ENCODE measurements around the gene CTRB2. TPM values are rescaled to one million over a fixed set of nuclear protein-coding genes. Genes with fewer than 3 reads are reported as not detected.
"Not testable (repeated sequence)": the region's sequence is repeated elsewhere in the genome, so short reads cannot be mapped to it uniquely, and the experiment has no call there.

CTRB2 gene
- total RNA-seq, 1 donor: not detected

DNA sequence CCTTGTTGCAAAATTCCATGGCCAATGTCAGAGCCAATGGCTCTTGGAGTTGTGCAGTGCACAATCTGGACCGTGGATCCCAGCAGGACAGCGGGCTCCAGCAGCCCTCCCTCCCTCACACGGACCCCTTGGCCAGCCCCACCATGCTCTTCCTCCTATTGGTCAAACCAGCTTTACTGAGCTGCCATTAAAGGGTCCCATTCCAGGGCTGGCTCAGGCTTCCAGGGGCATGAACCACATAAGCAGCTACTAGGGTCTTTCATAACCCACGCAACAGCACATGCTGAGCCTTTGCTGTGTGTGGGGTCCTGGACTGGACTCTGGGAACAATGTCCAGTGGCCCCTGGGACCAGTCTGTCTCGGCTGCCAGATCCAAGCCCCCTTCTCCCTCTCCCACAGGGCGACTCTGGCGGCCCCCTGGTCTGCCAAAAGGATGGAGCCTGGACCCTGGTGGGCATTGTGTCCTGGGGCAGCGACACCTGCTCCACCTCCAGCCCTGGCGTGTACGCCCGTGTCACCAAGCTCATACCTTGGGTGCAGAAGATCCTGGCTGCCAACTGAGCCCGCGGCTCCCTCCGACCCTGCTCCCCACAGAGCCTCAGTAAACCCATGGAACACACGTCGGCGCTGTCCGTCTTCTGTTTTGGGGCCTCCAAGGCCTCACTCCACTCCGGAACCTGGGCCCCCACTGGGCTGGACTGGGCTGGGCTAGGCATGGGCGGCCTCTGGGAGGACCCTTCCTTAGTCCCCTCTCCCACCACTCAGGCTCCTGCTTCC, 17.5 kb upstream of the CTRB2 start:
- Histone ChIP-seq H3K4me1 (ENCODE audit: insufficient read depth, low read length) (no peaks in the 10 kb centered on the region), H3K4me3 (ENCODE audit: low read length) (no peak overlapping the region), H3K9me3 (ENCODE audit: low read depth, low read length) (no peaks in the 10 kb centered on the region), H3K27me3 (ENCODE audit: insufficient read depth, low read length) (no peaks in the 10 kb centered on the region)

DNA sequence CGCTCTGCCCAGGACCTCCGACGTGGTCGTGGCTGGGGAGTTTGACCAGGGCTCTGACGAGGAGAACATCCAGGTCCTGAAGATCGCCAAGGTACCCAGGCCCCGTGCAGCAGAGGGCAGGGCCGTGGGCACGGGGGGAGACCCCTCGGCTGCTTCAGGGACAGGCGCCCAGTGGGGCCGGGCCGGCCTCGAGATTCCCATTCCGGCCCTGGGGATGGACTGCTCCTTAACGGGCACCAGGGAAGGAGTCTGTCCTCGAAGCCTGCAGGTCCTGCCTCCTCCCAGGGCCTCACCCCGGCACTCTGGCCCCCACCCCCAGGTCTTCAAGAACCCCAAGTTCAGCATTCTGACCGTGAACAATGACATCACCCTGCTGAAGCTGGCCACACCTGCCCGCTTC, 16.2 kb upstream of the CTRB2 start:
- H3K27me3 ChIP-seq (ENCODE audit: insufficient read depth, low read length); H3K9me3 ChIP-seq (ENCODE audit: low read depth, low read length); H3K4me1 ChIP-seq (ENCODE audit: insufficient read depth, low read length); H3K4me3 ChIP-seq (ENCODE audit: low read length): not testable (repeated sequence)

DNA sequence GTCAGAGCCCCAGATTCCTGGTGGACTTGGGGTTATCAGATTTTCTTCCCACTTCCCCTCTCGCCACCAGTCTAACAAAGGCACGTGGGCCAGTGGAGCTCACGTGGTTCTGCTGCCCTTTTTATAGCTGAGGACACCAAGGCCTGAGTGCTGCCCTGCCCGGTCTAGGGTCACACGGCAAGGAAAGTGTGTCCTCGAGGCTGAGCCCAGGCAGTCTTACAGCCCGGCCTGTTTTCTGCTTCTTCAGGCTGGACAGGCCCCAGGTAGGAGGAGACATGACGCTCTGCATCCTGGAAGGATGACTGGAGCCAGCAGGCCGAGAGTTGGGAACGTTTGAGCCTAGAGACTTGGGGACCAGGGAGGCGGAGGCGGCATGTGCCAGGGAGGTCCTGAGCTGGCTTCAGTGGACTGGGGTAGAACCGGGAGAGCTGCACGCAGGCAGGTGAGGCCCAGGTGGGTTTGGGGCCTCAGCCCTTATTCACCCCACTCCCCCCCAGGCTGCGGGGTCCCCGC, 15.4 kb upstream of the CTRB2 start:
- Histone ChIP-seq H3K27me3 (ENCODE audit: insufficient read depth, low read length) (no peaks in the 10 kb centered on the region), H3K4me1 (ENCODE audit: insufficient read depth, low read length) (no peaks in the 10 kb centered on the region), H3K9me3 (ENCODE audit: low read depth, low read length) (no peaks in the 10 kb centered on the region), H3K4me3 (ENCODE audit: low read length) (no peak overlapping the region)

DNA sequence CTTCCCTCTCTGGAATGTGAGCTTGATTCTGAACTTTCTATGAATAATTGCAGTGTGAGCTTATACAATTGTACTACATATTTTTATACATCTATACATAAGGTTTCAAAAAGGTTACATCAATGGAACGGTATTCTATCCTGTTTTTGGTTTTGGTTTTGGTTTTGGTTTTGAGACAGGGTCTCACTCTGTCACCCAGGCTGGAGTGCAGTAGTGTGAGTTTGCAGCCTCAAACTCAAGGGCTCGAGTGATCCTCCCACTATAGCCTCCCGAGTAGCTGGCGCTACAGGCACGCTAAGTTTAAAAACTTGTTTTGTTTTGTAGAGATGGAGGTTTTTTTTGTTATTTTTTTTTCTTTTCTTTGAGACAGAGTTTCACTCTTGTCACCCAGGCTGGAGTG, 12.9 kb upstream of the CTRB2 start:
- Histone ChIP-seq H3K27me3 (ENCODE audit: insufficient read depth, low read length) (no peaks in the 10 kb centered on the region), H3K4me3 (ENCODE audit: low read length) (no peak overlapping the region), H3K9me3 (ENCODE audit: low read depth, low read length) (no peaks in the 10 kb centered on the region), H3K4me1 (ENCODE audit: insufficient read depth, low read length) (no peaks in the 10 kb centered on the region)

DNA sequence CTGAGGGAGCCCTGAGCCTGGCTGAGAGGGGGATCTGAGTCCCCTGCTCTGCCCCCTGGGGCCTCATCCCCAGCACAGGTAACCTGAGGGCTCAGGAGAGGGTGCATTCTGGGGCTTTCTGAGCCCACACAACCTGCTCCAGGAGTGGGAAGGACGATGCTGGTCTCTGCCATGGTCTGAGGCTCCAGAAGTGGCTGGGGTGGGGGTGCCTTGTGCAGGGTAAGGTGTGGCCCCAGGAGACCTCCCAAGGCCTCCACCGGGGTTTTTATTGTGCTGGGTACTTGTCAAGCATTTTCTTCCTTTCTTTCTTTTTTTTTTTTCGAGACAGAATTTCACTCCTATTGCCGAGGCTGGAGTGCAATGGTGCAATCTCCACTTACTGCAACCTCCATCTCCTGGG, 12.1 kb upstream of the CTRB2 start:
- no peak overlapping the region for H3K4me3 ChIP-seq (ENCODE audit: low read length)

DNA sequence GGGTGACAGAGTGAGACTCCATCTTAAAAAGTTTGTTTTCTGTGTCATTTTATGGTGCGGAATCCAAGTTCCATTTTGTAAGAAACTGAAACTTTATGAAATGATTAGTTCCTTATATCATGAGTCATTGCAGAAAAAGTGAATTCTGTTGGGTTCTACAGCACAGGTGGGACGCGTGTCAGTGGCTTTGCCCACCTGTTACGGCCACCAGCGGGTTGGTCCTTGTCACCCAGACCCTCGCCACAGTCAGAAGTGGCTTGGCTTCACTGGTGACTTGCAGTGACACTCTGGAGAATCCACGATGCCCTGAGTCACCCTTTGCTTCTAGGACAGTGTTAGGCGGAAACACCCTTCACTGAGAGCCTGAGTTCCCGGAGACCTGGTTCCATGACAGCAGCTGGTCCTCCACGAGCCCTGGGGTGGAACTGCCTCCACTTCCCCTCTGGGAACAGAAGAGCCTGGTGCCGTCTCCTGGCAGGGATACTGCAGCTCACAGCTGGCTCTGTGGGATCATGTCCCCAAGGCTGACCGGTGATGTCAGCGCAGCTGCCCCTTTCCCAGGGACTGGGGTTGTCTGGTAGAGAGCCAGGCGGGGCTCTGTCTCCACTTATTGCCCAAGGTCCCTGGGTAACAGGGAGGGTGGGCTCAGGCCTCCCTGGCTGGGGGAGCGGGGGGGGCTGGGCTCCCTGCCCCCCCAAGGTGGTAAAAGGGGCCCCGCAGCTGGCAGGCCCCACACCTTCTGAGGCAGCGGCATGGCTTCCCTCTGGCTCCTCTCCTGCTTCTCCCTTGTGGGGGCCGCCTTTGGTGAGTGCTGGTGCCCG, 11.5 kb upstream of the CTRB2 start, which contains the start of gene CTRB1:
TSS of gene CTRB1 (plus strand) at position 733 of the 821 bp plus-strand sequence. CDS start at position 753, 20 bp downstream.
- no peaks in the 10 kb centered on the region for H3K27me3 ChIP-seq (ENCODE audit: insufficient read depth, low read length)
- H3K9me3 ChIP-seq (ENCODE audit: low read depth, low read length): no peaks in the 10 kb centered on the region
- H3K4me3 ChIP-seq (ENCODE audit: low read length): no peak within 1 kb of the TSS
- H3K4me1 ChIP-seq (ENCODE audit: insufficient read depth, low read length): no peaks in the 10 kb centered on the region

More for the DNA sequence above, 12.1 kb upstream of the CTRB2 start:
- H3K4me1 ChIP-seq (ENCODE audit: insufficient read depth, low read length): no peaks in the 10 kb centered on the region
- no peaks in the 10 kb centered on the region for H3K27me3 ChIP-seq (ENCODE audit: insufficient read depth, low read length)
- no peaks in the 10 kb centered on the region for H3K9me3 ChIP-seq (ENCODE audit: low read depth, low read length)

DNA sequence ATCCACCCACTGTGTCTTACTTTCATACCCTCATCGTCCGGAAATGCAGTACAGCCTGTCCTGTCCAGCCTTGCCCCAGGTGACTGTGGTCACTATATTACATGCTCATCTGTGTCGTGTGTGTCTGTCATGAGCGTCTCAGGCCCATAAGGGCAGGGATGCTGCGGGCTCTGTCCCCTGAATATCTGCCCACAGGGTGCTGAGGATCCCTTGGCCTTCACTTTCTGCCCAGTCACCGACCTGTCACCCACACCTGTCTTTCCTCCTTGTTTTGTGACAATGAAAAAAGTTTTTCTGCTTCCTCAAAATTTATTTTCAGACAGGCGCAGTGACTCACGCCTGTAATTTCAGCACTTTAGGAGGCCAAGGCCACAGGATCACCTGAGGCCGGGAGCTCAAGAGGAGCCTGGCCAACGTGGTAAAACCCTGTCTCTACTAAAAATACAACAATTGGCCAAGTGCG, 10.5 kb upstream of the CTRB2 start:
- no peaks in the 10 kb centered on the region for H3K9me3 ChIP-seq (ENCODE audit: low read depth, low read length)
- no peaks in the 10 kb centered on the region for H3K4me1 ChIP-seq (ENCODE audit: insufficient read depth, low read length)
- no peak overlapping the region for H3K4me3 ChIP-seq (ENCODE audit: low read length)
- no peaks in the 10 kb centered on the region for H3K27me3 ChIP-seq (ENCODE audit: insufficient read depth, low read length)

DNA sequence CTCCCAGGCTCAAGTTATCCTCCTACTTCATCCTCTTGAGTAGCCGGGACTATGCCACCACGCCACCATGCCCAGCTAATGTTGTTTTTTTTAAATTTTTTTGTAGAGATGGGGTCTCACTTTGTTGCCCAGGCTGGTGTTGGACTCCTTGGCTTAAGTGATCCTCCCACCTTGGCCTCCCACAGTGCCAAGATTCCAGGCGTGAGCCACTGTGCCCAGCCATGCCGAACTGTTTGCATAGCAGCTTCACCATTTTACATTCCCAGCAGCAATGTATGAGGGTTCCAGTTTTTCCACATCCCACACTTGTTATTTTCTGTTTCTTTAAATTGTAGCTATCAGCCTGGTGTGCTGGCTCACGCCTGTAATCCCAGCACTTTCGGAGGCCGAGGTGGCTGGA, 9.6 kb upstream of the CTRB2 start:
- H3K4me1 ChIP-seq (ENCODE audit: insufficient read depth, low read length): no peaks in the 10 kb centered on the region
- no peaks in the 10 kb centered on the region for H3K27me3 ChIP-seq (ENCODE audit: insufficient read depth, low read length)
- no peak overlapping the region for H3K4me3 ChIP-seq (ENCODE audit: low read length)
- H3K9me3 ChIP-seq (ENCODE audit: low read depth, low read length): no peaks in the 10 kb centered on the region

GRCh38 chr16:75216127-75216526, 9.2 kb upstream of the CTRB2 start:
- H3K4me3 ChIP-seq (ENCODE audit: low read length): no peak overlapping the region
- H3K9me3 ChIP-seq (ENCODE audit: low read depth, low read length): no peaks in the 10 kb centered on the region
- no peaks in the 10 kb centered on the region for H3K27me3 ChIP-seq (ENCODE audit: insufficient read depth, low read length)
- no peaks in the 10 kb centered on the region for H3K4me1 ChIP-seq (ENCODE audit: insufficient read depth, low read length)

- H3K9me3 ChIP-seq (ENCODE audit: low read depth, low read length); H3K27me3 ChIP-seq (ENCODE audit: insufficient read depth, low read length); H3K4me1 ChIP-seq (ENCODE audit: insufficient read depth, low read length); H3K4me3 ChIP-seq (ENCODE audit: low read length): not testable (repeated sequence)
Observed at GRCh38 chr16:75211286-75211685, 4.3 kb upstream of the CTRB2 start.

DNA sequence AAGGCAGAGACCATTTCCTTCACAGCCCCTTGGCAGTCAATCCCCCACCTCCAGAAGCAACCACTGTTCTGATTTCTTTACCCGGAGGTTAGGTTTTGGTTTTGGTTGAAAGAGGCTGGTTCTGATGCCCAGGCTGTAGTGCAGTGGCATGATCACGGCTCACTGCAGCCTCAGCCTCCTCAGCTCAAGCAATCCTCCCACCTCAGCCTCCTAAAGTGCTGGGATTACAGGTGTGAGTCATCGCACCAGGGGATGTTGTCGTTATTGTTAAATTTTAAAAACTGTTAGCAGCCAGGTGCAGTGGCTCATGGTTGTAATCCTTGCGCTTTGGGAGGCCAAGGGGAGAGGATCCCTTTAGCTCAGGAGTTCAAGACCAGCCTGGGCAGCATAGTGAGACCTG, 3.0 kb upstream of the CTRB2 start:
- Histone ChIP-seq H3K4me3 (ENCODE audit: low read length) (no peak overlapping the region), H3K27me3 (ENCODE audit: insufficient read depth, low read length) (no peaks in the 10 kb centered on the region), H3K4me1 (ENCODE audit: insufficient read depth, low read length) (no peaks in the 10 kb centered on the region), H3K9me3 (ENCODE audit: low read depth, low read length) (no peaks in the 10 kb centered on the region)

GRCh38 chr16:75209514-75209913, 2.6 kb upstream of the CTRB2 start:
- H3K27me3 ChIP-seq (ENCODE audit: insufficient read depth, low read length); H3K9me3 ChIP-seq (ENCODE audit: low read depth, low read length); H3K4me3 ChIP-seq (ENCODE audit: low read length); H3K4me1 ChIP-seq (ENCODE audit: insufficient read depth, low read length): not testable (repeated sequence)

GRCh38 chr16:75208861-75209505, 2.0 kb upstream of the CTRB2 start:
- Histone ChIP-seq H3K27me3 (ENCODE audit: insufficient read depth, low read length) (no peaks in the 10 kb centered on the region), H3K4me3 (ENCODE audit: low read length) (no peak overlapping the region), H3K9me3 (ENCODE audit: low read depth, low read length) (no peaks in the 10 kb centered on the region), H3K4me1 (ENCODE audit: insufficient read depth, low read length) (no peaks in the 10 kb centered on the region)

- no peak overlapping the region for H3K4me3 ChIP-seq (ENCODE audit: low read length)
Observed at GRCh38 chr16:75208242-75208825, 1.4 kb upstream of the CTRB2 start.

GRCh38 chr16:75207831-75208230, 870 bp upstream of the CTRB2 start:
- Histone ChIP-seq H3K4me1 (ENCODE audit: insufficient read depth, low read length) (no peaks in the 10 kb centered on the region), H3K4me3 (ENCODE audit: low read length) (no peak overlapping the region)

More at GRCh38 chr16:75208242-75208825, 1.4 kb upstream of the CTRB2 start:
- Histone ChIP-seq H3K4me1 (ENCODE audit: insufficient read depth, low read length) (no peaks in the 10 kb centered on the region), H3K27me3 (ENCODE audit: insufficient read depth, low read length) (no peaks in the 10 kb centered on the region), H3K9me3 (ENCODE audit: low read depth, low read length) (no peaks in the 10 kb centered on the region)

More at GRCh38 chr16:75207831-75208230, 870 bp upstream of the CTRB2 start:
- Histone ChIP-seq H3K9me3 (ENCODE audit: low read depth, low read length) (no peaks in the 10 kb centered on the region), H3K27me3 (ENCODE audit: insufficient read depth, low read length) (no peaks in the 10 kb centered on the region)

Data from mononuclear cell (primary cell).